GM19397 (cell line): ENCODE measurements around the gene GLTP.

Experiments used
- ATAC-seq: cut with Tn5 transposase; IDR thresholded peaks from one replicate; pipeline ENCODE4 v1.9.1; 2021; ENCODE audit warnings: mild to moderate bottlenecking, moderate library complexity; ENCODE audit not compliant: unreplicated experiment

The GLTP gene

GRCh38 chr12:109847142-109847735 is 33.1 kb downstream of the GLTP start:
- ATAC-seq = no peak

GRCh38 chr12:109845824-109846205 is 34.5 kb downstream of the GLTP start:
- ATAC-seq = no peak

GRCh38 chr12:109844983-109845823 is 35.1 kb downstream of the GLTP start:
- ATAC-seq = peak; percentile 84

GRCh38 chr12:109844091-109844490 is 36.2 kb downstream of the GLTP start:
- no peak for ATAC-seq

- no peak for ATAC-seq
Observed at GRCh38 chr12:109842021-109842420, 38.3 kb downstream of the GLTP start.

- no peak for ATAC-seq
Observed at GRCh38 chr12:109841356-109841755, 39.0 kb downstream of the GLTP start.

GRCh38 chr12:109840305-109841074 is 39.9 kb downstream of the GLTP start:
- no peak for ATAC-seq

GRCh38 chr12:109839444-109839843 is 40.9 kb downstream of the GLTP start:
- no peak for ATAC-seq

GRCh38 chr12:109836916-109837315 is 43.4 kb downstream of the GLTP start:
- no peak for ATAC-seq

GRCh38 chr12:109835827-109836226 is 44.5 kb downstream of the GLTP start:
- no peak for ATAC-seq

GRCh38 chr12:109833307-109834189 is 46.8 kb downstream of the GLTP start, which contains the start of gene TRPV4:
Gene TRPV4, minus strand, starts transcription at chr12:109833398. Its CDS starts 18,602 bp downstream, at chr12:109814796.
- ATAC-seq = no peak

- no peak for ATAC-seq
Observed at GRCh38 chr12:109832541-109833306, 47.6 kb downstream of the GLTP start.

GRCh38 chr12:109831929-109832328 is 48.4 kb downstream of the GLTP start:
- no peak for ATAC-seq

GRCh38 chr12:109831365-109831764 is 49.0 kb downstream of the GLTP start:
- no peak for ATAC-seq

GRCh38 chr12:109830718-109831117 is 49.6 kb downstream of the GLTP start:
- ATAC-seq = no peak

GRCh38 chr12:109830267-109830666 is 50.1 kb downstream of the GLTP start:
- ATAC-seq = no peak

- no peak for ATAC-seq
Observed at GRCh38 chr12:109829667-109830066, 50.7 kb downstream of the GLTP start.

- ATAC-seq = no peak
Observed at GRCh38 chr12:109828754-109829511, 51.4 kb downstream of the GLTP start.
